ENCODE results near the gene DIAPH2. TPM values are rescaled to one million over a fixed set of nuclear protein-coding genes. Genes with fewer than 3 reads are reported as not detected.

The DIAPH2 gene
- total and polyA plus RNA-seq, 2 donors (not counting 1 experiment from before 2014, with no cell fraction given): 4.2 to 32.4 TPM

DNA sequence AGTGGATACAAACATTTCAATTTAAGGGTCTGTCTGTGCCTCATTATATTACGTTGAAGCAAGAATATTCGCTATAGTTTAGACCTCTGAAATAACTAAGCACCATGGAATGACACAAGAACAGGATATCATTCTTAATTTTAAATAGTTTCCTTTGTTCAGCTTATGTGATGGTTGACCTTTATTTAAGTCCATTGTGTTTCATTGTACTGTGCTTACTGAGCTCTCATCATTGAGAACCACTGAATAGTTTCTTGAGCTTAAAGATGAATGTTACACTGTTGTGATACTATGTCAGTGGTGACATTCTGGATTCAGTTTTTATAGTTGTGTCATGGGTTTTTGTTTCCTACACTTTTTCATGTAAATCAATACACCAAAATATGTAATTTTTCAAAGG is 438.4 kb downstream of the DIAPH2 start:
- no peaks in the 10 kb centered on the region for H3K27me3 Mint-ChIP-seq
- H3K27ac Mint-ChIP-seq: no peak overlapping the region
- Histone ChIP-seq H3K9me3 (ENCODE audit: control extremely low read depth in 1 of 3, control insufficient read depth in 2 of 3, insufficient read depth in 1 of 3, low read length in 2 of 3) (no peaks in the 10 kb centered on the region), H3K4me3 (ENCODE audit: control extremely low read depth in 1 of 5, extremely low read depth in 1 of 5, insufficient read depth in 1 of 5, low read depth in 2 of 5, low read length in 4 of 5) (no peak overlapping the region), H3K4me2 (replicated peaks; ENCODE audit: low read depth, low read length, poor library complexity, severe bottlenecking) (no peak overlapping the region), H3K27me3 (replicated peaks in 1 of 4; ENCODE audit: control extremely low read depth in 1 of 4, control insufficient read depth in 3 of 4, insufficient read depth in 4 of 4, low read length in 3 of 4) (no peaks in the 10 kb centered on the region), H4K20me1 (ENCODE audit: control insufficient read depth, insufficient read depth, low read length, poor library complexity, severe bottlenecking) (no peaks in the 10 kb centered on the region), H3K79me2 (ENCODE audit: control insufficient read depth, insufficient read depth, low read length) (no peaks in the 10 kb centered on the region), H3K27ac (ENCODE audit: low read length in 2 of 2) (no peak overlapping the region), H3K9ac (ENCODE audit: low read length) (no peak overlapping the region), H3K4me1 (ENCODE audit: control insufficient read depth in 2 of 2, insufficient read depth in 2 of 2, low read length in 2 of 2) (no peaks in the 10 kb centered on the region), H2AFZ (ENCODE audit: insufficient read depth, low read depth, low read length, poor library complexity, severe bottlenecking) (no peak overlapping the region), H3K36me3 (replicated peaks in 1 of 2; ENCODE audit: control extremely low read depth in 1 of 2, control insufficient read depth in 1 of 2, extremely low read depth in 1 of 2, insufficient read depth in 2 of 2, low read length in 1 of 2) (no peaks in the 10 kb centered on the region)
- ChIA-PET CTCF (no interaction called here), POLR2A (no interaction called here)
- no peaks in the 10 kb centered on the region for H3K9me3 Mint-ChIP-seq (ENCODE audit: insufficient read depth)
- DNase-seq (no peak), ATAC-seq (ENCODE audit: low read depth) (no peak)
- no peaks in the 10 kb centered on the region for H3K4me1 Mint-ChIP-seq
- intact Hi-C loops (cut with micrococcal nuclease): no loop called here
- TF ChIP-seq EZH2 (IDR thresholded peaks at IDR 0.05; ENCODE audit: borderline replicate concordance, insufficient read depth, low read depth, low read length, poor library complexity, severe bottlenecking): no peak
- TF ChIP-seq, protein P1, sequence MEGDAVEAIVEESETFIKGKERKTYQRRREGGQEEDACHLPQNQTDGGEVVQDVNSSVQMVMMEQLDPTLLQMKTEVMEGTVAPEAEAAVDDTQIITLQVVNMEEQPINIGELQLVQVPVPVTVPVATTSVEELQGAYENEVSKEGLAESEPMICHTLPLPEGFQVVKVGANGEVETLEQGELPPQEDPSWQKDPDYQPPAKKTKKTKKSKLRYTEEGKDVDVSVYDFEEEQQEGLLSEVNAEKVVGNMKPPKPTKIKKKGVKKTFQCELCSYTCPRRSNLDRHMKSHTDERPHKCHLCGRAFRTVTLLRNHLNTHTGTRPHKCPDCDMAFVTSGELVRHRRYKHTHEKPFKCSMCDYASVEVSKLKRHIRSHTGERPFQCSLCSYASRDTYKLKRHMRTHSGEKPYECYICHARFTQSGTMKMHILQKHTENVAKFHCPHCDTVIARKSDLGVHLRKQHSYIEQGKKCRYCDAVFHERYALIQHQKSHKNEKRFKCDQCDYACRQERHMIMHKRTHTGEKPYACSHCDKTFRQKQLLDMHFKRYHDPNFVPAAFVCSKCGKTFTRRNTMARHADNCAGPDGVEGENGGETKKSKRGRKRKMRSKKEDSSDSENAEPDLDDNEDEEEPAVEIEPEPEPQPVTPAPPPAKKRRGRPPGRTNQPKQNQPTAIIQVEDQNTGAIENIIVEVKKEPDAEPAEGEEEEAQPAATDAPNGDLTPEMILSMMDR (IDR thresholded peaks at IDR 0.05): no peak
- no CpG with 5 or more reads among the region's 2 CpGs for WGBS (ENCODE audit: insufficient coverage)
- H3K4me3 Mint-ChIP-seq: no peak overlapping the region

DNA sequence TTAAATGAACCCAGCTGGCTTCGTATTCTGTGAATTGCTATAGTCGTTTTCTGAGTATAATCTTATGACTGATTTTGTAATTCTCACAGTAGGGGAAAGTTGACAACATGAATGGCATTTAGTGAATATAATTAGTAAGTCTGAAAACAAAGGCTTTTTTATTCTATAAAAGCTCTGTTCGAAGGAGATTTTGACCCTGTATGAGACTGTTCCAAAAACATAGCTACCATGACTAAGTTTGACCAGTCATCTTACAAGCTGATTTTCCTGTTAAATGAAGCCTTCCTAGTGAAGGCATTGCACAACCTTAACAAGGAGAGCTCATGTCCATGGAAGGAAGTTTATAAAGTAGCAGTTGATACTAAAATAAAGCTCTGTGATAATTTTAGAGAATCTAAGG is 441.4 kb downstream of the DIAPH2 start:
- no peak overlapping the region for H3K4me3 Mint-ChIP-seq
- Histone ChIP-seq H4K20me1 (ENCODE audit: control insufficient read depth, insufficient read depth, low read length, poor library complexity, severe bottlenecking) (no peaks in the 10 kb centered on the region), H3K36me3 (replicated peaks in 1 of 2; ENCODE audit: control extremely low read depth in 1 of 2, control insufficient read depth in 1 of 2, extremely low read depth in 1 of 2, insufficient read depth in 2 of 2, low read length in 1 of 2) (no peaks in the 10 kb centered on the region), H3K27ac (ENCODE audit: low read length in 2 of 2) (no peak overlapping the region), H3K79me2 (ENCODE audit: control insufficient read depth, insufficient read depth, low read length) (no peaks in the 10 kb centered on the region), H3K4me1 (ENCODE audit: control insufficient read depth in 2 of 2, insufficient read depth in 2 of 2, low read length in 2 of 2) (no peaks in the 10 kb centered on the region), H3K9me3 (ENCODE audit: control extremely low read depth in 1 of 3, control insufficient read depth in 2 of 3, insufficient read depth in 1 of 3, low read length in 2 of 3) (no peaks in the 10 kb centered on the region), H3K9ac (ENCODE audit: low read length) (no peak overlapping the region), H3K27me3 (replicated peaks in 1 of 4; ENCODE audit: control extremely low read depth in 1 of 4, control insufficient read depth in 3 of 4, insufficient read depth in 4 of 4, low read length in 3 of 4) (no peaks in the 10 kb centered on the region), H2AFZ (ENCODE audit: insufficient read depth, low read depth, low read length, poor library complexity, severe bottlenecking) (no peak overlapping the region), H3K4me2 (replicated peaks; ENCODE audit: low read depth, low read length, poor library complexity, severe bottlenecking) (no peak overlapping the region), H3K4me3 (ENCODE audit: control extremely low read depth in 1 of 5, extremely low read depth in 1 of 5, insufficient read depth in 1 of 5, low read depth in 2 of 5, low read length in 4 of 5) (no peak overlapping the region)
- DNase-seq (no peak), ATAC-seq (ENCODE audit: low read depth) (no peak)
- TF ChIP-seq, protein P1 (IDR thresholded peaks at IDR 0.05): no peak
- no peak for TF ChIP-seq EZH2 (IDR thresholded peaks at IDR 0.05; ENCODE audit: borderline replicate concordance, insufficient read depth, low read depth, low read length, poor library complexity, severe bottlenecking)
- ChIA-PET CTCF (no interaction called here), POLR2A (no interaction called here)
- no peaks in the 10 kb centered on the region for H3K9me3 Mint-ChIP-seq (ENCODE audit: insufficient read depth)
- H3K27me3 Mint-ChIP-seq: no peaks in the 10 kb centered on the region
- no peak overlapping the region for H3K27ac Mint-ChIP-seq
- intact Hi-C loops (cut with micrococcal nuclease): no loop called here
- no peaks in the 10 kb centered on the region for H3K4me1 Mint-ChIP-seq
- WGBS (ENCODE audit: insufficient coverage): no CpG with 5 or more reads among the region's 3 CpGs

Data from B cell (primary cell).